WI38 (cell line): ENCODE measurements around the gene CMYA5.
A peak's percentile ranks its signal among the peaks of the same experiment; 100 is the strongest.

Source experiments
- H3K4me3 ChIP-seq: 2 replicates; pipeline ENCODE4 v1.5.1; 2011; ENCODE audit warnings: low read depth, mild to moderate bottlenecking, control low read depth, low read length
- CTCF ChIP-seq: IDR thresholded peaks from 2 replicates; pipeline ENCODE4 v1.5.1; 2012; ENCODE audit warnings: low read depth, mild to moderate bottlenecking, control low read depth, low read length

Gene CMYA5

GRCh38 chr5:79689541-79690466 lies at the start of gene CMYA5:
Gene CMYA5, plus strand, starts transcription at chr5:79689836. Its CDS starts 72 bp downstream, at chr5:79689908.
- TF ChIP-seq CTCF, result no peak
- peak within 1 kb of the TSS; percentile 54 for H3K4me3 ChIP-seq

- TF ChIP-seq CTCF, result no peak
- no peak overlapping the region for H3K4me3 ChIP-seq
These were observed 49.0 kb upstream of the CMYA5 start for GRCh38 chr5:79640571-79641055.

GRCh38 chr5:79641414-79641813 lies 48.2 kb upstream of the CMYA5 start:
- H3K4me3 ChIP-seq, result no peak overlapping the region
- TF ChIP-seq CTCF, result no peak

- H3K4me3 ChIP-seq, result no peak overlapping the region
- no peak for TF ChIP-seq CTCF
These were observed 47.4 kb upstream of the CMYA5 start for GRCh38 chr5:79642210-79642609.

GRCh38 chr5:79653843-79654242 lies 35.8 kb upstream of the CMYA5 start:
- H3K4me3 ChIP-seq, result no peak overlapping the region
- TF ChIP-seq CTCF, result no peak

- TF ChIP-seq CTCF, result no peak
- no peak overlapping the region for H3K4me3 ChIP-seq
These were observed 26.4 kb upstream of the CMYA5 start for GRCh38 chr5:79663212-79663611.

GRCh38 chr5:79666758-79667157 lies 22.9 kb upstream of the CMYA5 start:
- TF ChIP-seq CTCF, result no peak
- no peak overlapping the region for H3K4me3 ChIP-seq
